ENCODE measurements around the gene PDE8B. TPM values are rescaled to one million over a fixed set of nuclear protein-coding genes. Genes with fewer than 3 reads are reported as not detected.

The PDE8B gene
- total RNA-seq, 1 experiment from 2014 or later: not detected

GRCh38 chr5:77397686-77398292, 187.3 kb downstream of the PDE8B start:
- Histone ChIP-seq H3F3A (ENCODE audit: low read length, unreplicated experiment) (no peaks in the 10 kb centered on the region), H3K4me1 (ENCODE audit: insufficient read depth, low read length) (no peaks in the 10 kb centered on the region), H3K27ac (ENCODE audit: low read length) (no peak overlapping the region), H3K4me3 (ENCODE audit: low read length) (no peak overlapping the region), H3K9me2 (replicated peaks; ENCODE audit: low read length) (no peaks in the 10 kb centered on the region), H3K9ac (ENCODE audit: low read length) (no peak overlapping the region), H3K27me3 (ENCODE audit: low read length) (no peaks in the 10 kb centered on the region), H2AFZ (ENCODE audit: low read length) (no peak overlapping the region), H3K4me2 (ENCODE audit: low read length) (no peak overlapping the region), H3K79me2 (ENCODE audit: low read length) (no peaks in the 10 kb centered on the region), H3K36me3 (ENCODE audit: low read depth, low read length) (no peaks in the 10 kb centered on the region), H4K20me1 (ENCODE audit: low read length) (no peaks in the 10 kb centered on the region), H3K9me3 (ENCODE audit: low read length) (no peaks in the 10 kb centered on the region)
- ChIA-PET CTCF (no interaction called here), POLR2A (ENCODE audit: unreplicated experiment) (interaction anchor here (0.6 kb wide), 1 partner anchor 28 kb away, joined by 3 read pairs; no protein-coding TSS in a partner anchor)
- DNase-seq (no peak), ATAC-seq (no peak)
- TF ChIP-seq EZH2phosphoT487 (IDR thresholded peaks at IDR 0.05; ENCODE audit: borderline replicate concordance, low read length) (no peak), EZH2 (IDR thresholded peaks at IDR 0.05; ENCODE audit: low read length, unreplicated experiment) (no peak), CTCF (conservative IDR thresholded peaks at IDR 0.05; ENCODE audit: low read depth, low read length) (no peak)
- no TSS peak for BruUV-seq (replicated peaks)
- intact Hi-C loops (cut with micrococcal nuclease): no loop called here

GRCh38 chr5:77398458-77398857, 188.0 kb downstream of the PDE8B start:
- Histone ChIP-seq H3K4me3 (ENCODE audit: low read length) (no peak overlapping the region), H3K79me2 (ENCODE audit: low read length) (no peaks in the 10 kb centered on the region), H3K27ac (ENCODE audit: low read length) (no peak overlapping the region), H3K9ac (ENCODE audit: low read length) (no peak overlapping the region), H3F3A (ENCODE audit: low read length, unreplicated experiment) (no peaks in the 10 kb centered on the region), H3K27me3 (ENCODE audit: low read length) (no peaks in the 10 kb centered on the region), H3K36me3 (ENCODE audit: low read depth, low read length) (no peaks in the 10 kb centered on the region), H4K20me1 (ENCODE audit: low read length) (no peaks in the 10 kb centered on the region), H3K4me2 (ENCODE audit: low read length) (no peak overlapping the region), H3K9me3 (ENCODE audit: low read length) (no peaks in the 10 kb centered on the region), H3K9me2 (replicated peaks; ENCODE audit: low read length) (no peaks in the 10 kb centered on the region), H3K4me1 (ENCODE audit: insufficient read depth, low read length) (no peaks in the 10 kb centered on the region), H2AFZ (ENCODE audit: low read length) (no peak overlapping the region)
- TF ChIP-seq EZH2 (IDR thresholded peaks at IDR 0.05; ENCODE audit: low read length, unreplicated experiment) (no peak), CTCF (conservative IDR thresholded peaks at IDR 0.05; ENCODE audit: low read depth, low read length) (no peak), EZH2phosphoT487 (IDR thresholded peaks at IDR 0.05; ENCODE audit: borderline replicate concordance, low read length) (no peak)
- no peak for DNase-seq
- ATAC-seq: no peak
- ChIA-PET POLR2A (ENCODE audit: unreplicated experiment) (no interaction called here), CTCF (no interaction called here)
- no TSS peak for BruUV-seq (replicated peaks)
- intact Hi-C loops (cut with micrococcal nuclease): no loop called here

GRCh38 chr5:77398896-77399295, 188.4 kb downstream of the PDE8B start:
- no peak overlapping the region for H3K27ac ChIP-seq (ENCODE audit: low read length)
- intact Hi-C loops (cut with micrococcal nuclease): no loop called here
- H3K36me3 ChIP-seq (ENCODE audit: low read depth, low read length): no peaks in the 10 kb centered on the region
- no peak overlapping the region for H3K4me3 ChIP-seq (ENCODE audit: low read length)
- no peak overlapping the region for H3K9ac ChIP-seq (ENCODE audit: low read length)
- ChIA-PET CTCF (no interaction called here), POLR2A (ENCODE audit: unreplicated experiment) (no interaction called here)
- no peaks in the 10 kb centered on the region for H3K4me1 ChIP-seq (ENCODE audit: insufficient read depth, low read length)
- TF ChIP-seq CTCF (conservative IDR thresholded peaks at IDR 0.05; ENCODE audit: low read depth, low read length) (no peak), EZH2 (IDR thresholded peaks at IDR 0.05; ENCODE audit: low read length, unreplicated experiment) (no peak), EZH2phosphoT487 (IDR thresholded peaks at IDR 0.05; ENCODE audit: borderline replicate concordance, low read length) (no peak)
- ATAC-seq: no peak
- H3K79me2 ChIP-seq (ENCODE audit: low read length): no peaks in the 10 kb centered on the region
- no peaks in the 10 kb centered on the region for H3K27me3 ChIP-seq (ENCODE audit: low read length)
- DNase-seq: no peak
- H3K9me3 ChIP-seq (ENCODE audit: low read length): no peaks in the 10 kb centered on the region
- H3F3A ChIP-seq (ENCODE audit: low read length, unreplicated experiment): no peaks in the 10 kb centered on the region
- BruUV-seq (replicated peaks): no TSS peak
- H4K20me1 ChIP-seq (ENCODE audit: low read length): no peaks in the 10 kb centered on the region
- no peak overlapping the region for H3K4me2 ChIP-seq (ENCODE audit: low read length)
- no peaks in the 10 kb centered on the region for H3K9me2 ChIP-seq (replicated peaks; ENCODE audit: low read length)
- no peak overlapping the region for H2AFZ ChIP-seq (ENCODE audit: low read length)
